COR-L47 (cell line): ENCODE results near the gene TRPC6.
"Not testable (repeated sequence)": the region's sequence is repeated elsewhere in the genome, so short reads cannot be mapped to it uniquely, and the experiment has no call there.

Experiments
- DNase-seq: peaks from one replicate; lab custom pipeline; 2025; lab: John Stamatoyannopoulos, UW

Gene TRPC6

GRCh38 chr11:101521821-101522220 lies 62.0 kb downstream of the TRPC6 start:
- no peak for DNase-seq

GRCh38 chr11:101516546-101516945 lies 67.3 kb downstream of the TRPC6 start:
- no peak for DNase-seq

- DNase-seq: no peak
Measured at GRCh38 chr11:101511065-101511464, 72.7 kb downstream of the TRPC6 start.

- DNase-seq: no peak
Measured at GRCh38 chr11:101510591-101510990, 73.2 kb downstream of the TRPC6 start.

- no peak for DNase-seq
Measured at GRCh38 chr11:101509922-101510321, 73.9 kb downstream of the TRPC6 start.

GRCh38 chr11:101508370-101508769 lies 75.4 kb downstream of the TRPC6 start:
- no peak for DNase-seq

- no peak for DNase-seq
Measured at GRCh38 chr11:101498891-101499290, 84.9 kb downstream of the TRPC6 start.

- no peak for DNase-seq
Measured at GRCh38 chr11:101497291-101497690, 86.5 kb downstream of the TRPC6 start.

GRCh38 chr11:101487775-101488174 lies 96.0 kb downstream of the TRPC6 start:
- DNase-seq: no peak

GRCh38 chr11:101482556-101483124 lies 101.2 kb downstream of the TRPC6 start:
- no peak for DNase-seq

- DNase-seq: no peak
Measured at GRCh38 chr11:101478587-101479369, 105.0 kb downstream of the TRPC6 start.

GRCh38 chr11:101477926-101478325 lies 105.9 kb downstream of the TRPC6 start:
- no peak for DNase-seq

- no peak for DNase-seq
Measured at GRCh38 chr11:101476191-101476590, 107.6 kb downstream of the TRPC6 start.

- no peak for DNase-seq
Measured at GRCh38 chr11:101475699-101476098, 108.1 kb downstream of the TRPC6 start.

GRCh38 chr11:101474666-101475065 lies 109.1 kb downstream of the TRPC6 start:
- no peak for DNase-seq

- no peak for DNase-seq
Measured at GRCh38 chr11:101470881-101471520, 112.8 kb downstream of the TRPC6 start.

GRCh38 chr11:101470419-101470818 lies 113.4 kb downstream of the TRPC6 start:
- no peak for DNase-seq

GRCh38 chr11:101466352-101466751 lies 117.5 kb downstream of the TRPC6 start:
- no peak for DNase-seq

- DNase-seq: not testable (repeated sequence)
Measured at GRCh38 chr11:101464388-101464787, 119.4 kb downstream of the TRPC6 start.

- no peak for DNase-seq
Measured at GRCh38 chr11:101459020-101459419, 124.8 kb downstream of the TRPC6 start.

GRCh38 chr11:101458161-101458560 lies 125.6 kb downstream of the TRPC6 start:
- no peak for DNase-seq

GRCh38 chr11:101456812-101457211 lies 127.0 kb downstream of the TRPC6 start:
- no peak for DNase-seq

GRCh38 chr11:101453682-101454081 lies 130.1 kb downstream of the TRPC6 start:
- no peak for DNase-seq
